ENCODE results near the gene MPZL1.

The MPZL1 gene

DNA sequence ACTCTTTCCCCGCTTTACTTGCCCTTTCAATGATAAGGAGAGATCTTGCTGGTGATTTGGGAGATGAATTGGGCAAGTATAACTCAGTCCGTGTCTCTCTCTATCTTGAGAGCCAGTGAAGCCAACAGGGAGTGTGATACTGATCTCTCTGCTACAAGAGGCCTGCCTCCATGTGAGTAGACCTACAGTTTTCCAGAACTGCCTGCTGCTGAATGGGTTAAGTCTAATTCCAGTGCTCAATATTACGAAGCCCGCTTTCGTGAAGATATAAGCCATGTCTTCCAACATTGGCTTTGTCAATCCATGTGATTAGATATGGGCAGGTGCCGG lies 99.5 kb downstream of the MPZL1 start:
- H3K9me3 ChIP-seq (ENCODE audit: control insufficient read depth, insufficient read depth, low read length) = no peaks in the 10 kb centered on the region
- no peaks in the 10 kb centered on the region for H4K20me1 ChIP-seq (ENCODE audit: control insufficient read depth, insufficient read depth, low read depth, low read length)
- H3K27me3 ChIP-seq (ENCODE audit: control insufficient read depth, low read length) = 0 out of 2 replicates have a peak, but pooled peaks cover 3% of the 10 kb centered on the region
- no peak overlapping the region for H3K4me3 ChIP-seq (ENCODE audit: low read length)
- TF ChIP-seq, protein P1, sequence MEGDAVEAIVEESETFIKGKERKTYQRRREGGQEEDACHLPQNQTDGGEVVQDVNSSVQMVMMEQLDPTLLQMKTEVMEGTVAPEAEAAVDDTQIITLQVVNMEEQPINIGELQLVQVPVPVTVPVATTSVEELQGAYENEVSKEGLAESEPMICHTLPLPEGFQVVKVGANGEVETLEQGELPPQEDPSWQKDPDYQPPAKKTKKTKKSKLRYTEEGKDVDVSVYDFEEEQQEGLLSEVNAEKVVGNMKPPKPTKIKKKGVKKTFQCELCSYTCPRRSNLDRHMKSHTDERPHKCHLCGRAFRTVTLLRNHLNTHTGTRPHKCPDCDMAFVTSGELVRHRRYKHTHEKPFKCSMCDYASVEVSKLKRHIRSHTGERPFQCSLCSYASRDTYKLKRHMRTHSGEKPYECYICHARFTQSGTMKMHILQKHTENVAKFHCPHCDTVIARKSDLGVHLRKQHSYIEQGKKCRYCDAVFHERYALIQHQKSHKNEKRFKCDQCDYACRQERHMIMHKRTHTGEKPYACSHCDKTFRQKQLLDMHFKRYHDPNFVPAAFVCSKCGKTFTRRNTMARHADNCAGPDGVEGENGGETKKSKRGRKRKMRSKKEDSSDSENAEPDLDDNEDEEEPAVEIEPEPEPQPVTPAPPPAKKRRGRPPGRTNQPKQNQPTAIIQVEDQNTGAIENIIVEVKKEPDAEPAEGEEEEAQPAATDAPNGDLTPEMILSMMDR (IDR thresholded peaks at IDR 0.05; ENCODE audit: low read depth, low read length, poor library complexity, severe bottlenecking) = no peak
- TF ChIP-seq EZH2phosphoT487 (IDR thresholded peaks at IDR 0.05; ENCODE audit: borderline replicate concordance, low read length) = no peak
- no peaks in the 10 kb centered on the region for H3K9me2 ChIP-seq (replicated peaks; ENCODE audit: control insufficient read depth, low read length)
- H3K79me2 ChIP-seq (ENCODE audit: control insufficient read depth, low read length) = no peaks in the 10 kb centered on the region
- 0 out of 2 replicates have a peak, but pooled peaks cover 3% of the 10 kb centered on the region for H3K4me1 ChIP-seq (ENCODE audit: control insufficient read depth, low read length)
- H3K36me3 ChIP-seq (ENCODE audit: control insufficient read depth, low read length) = no peaks in the 10 kb centered on the region
- no peak overlapping the region for H3K27ac ChIP-seq (ENCODE audit: low read depth, low read length)
- H3K4me2 ChIP-seq (ENCODE audit: low read length) = no peak overlapping the region
- no peaks in the 10 kb centered on the region for H3F3A ChIP-seq (ENCODE audit: control insufficient read depth, insufficient read depth)

DNA sequence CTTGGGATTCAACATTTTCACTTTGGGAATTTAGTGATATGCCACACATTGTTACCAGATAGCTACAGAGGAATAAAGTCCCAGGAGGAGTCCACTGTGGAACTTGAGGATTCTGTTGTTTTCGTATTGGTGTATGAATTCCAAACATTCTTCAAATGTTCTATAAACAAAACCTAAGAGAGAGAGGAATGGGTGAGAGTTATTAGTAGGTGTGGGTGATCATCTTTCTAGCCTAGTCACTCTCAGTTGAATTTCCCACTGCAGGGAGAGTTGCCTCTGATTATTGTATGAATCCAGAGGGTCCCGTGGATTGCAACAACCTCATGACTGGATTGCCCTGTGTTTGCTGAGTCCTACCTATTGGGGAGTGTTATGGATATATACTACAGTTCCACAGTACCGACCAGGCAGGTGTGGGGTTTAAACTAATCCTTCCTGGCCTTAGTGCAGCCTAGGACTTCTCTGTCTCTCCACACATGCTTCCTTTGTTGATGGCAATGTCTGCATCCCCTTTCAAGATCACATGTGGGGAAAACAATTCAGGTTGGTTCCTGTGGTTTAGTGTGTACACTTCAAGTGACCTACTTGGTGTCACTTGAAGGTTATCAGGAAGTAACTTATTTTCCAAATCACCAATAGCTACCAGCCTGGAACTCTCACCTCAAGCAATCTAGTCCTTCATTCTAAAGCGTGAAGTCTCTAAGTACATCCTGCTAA lies 100.3 kb downstream of the MPZL1 start:
- no peaks in the 10 kb centered on the region for H3K79me2 ChIP-seq (ENCODE audit: control insufficient read depth, low read length)
- 0 out of 2 replicates have a peak, but pooled peaks cover 3% of the 10 kb centered on the region for H3K4me1 ChIP-seq (ENCODE audit: control insufficient read depth, low read length)
- no peaks in the 10 kb centered on the region for H3K9me3 ChIP-seq (ENCODE audit: control insufficient read depth, insufficient read depth, low read length)
- H3K9me2 ChIP-seq (replicated peaks; ENCODE audit: control insufficient read depth, low read length) = no peaks in the 10 kb centered on the region
- H3F3A ChIP-seq (ENCODE audit: control insufficient read depth, insufficient read depth) = no peaks in the 10 kb centered on the region
- H3K4me3 ChIP-seq (ENCODE audit: low read length) = no peak overlapping the region
- no peak for TF ChIP-seq EZH2phosphoT487 (IDR thresholded peaks at IDR 0.05; ENCODE audit: borderline replicate concordance, low read length)
- TF ChIP-seq, protein P1 (IDR thresholded peaks at IDR 0.05; ENCODE audit: low read depth, low read length, poor library complexity, severe bottlenecking) = no peak
- no peaks in the 10 kb centered on the region for H3K36me3 ChIP-seq (ENCODE audit: control insufficient read depth, low read length)
- no peaks in the 10 kb centered on the region for H4K20me1 ChIP-seq (ENCODE audit: control insufficient read depth, insufficient read depth, low read depth, low read length)
- no peak overlapping the region for H3K4me2 ChIP-seq (ENCODE audit: low read length)
- no peak overlapping the region for H3K27ac ChIP-seq (ENCODE audit: low read depth, low read length)
- 0 out of 2 replicates have a peak, but pooled peaks cover 3% of the 10 kb centered on the region for H3K27me3 ChIP-seq (ENCODE audit: control insufficient read depth, low read length)

GRCh38 chr1:167824163-167824794 lies 102.5 kb downstream of the MPZL1 start:
- no peaks in the 10 kb centered on the region for H3F3A ChIP-seq (ENCODE audit: control insufficient read depth, insufficient read depth)
- H3K4me3 ChIP-seq (ENCODE audit: low read length) = no peak overlapping the region
- H3K4me2 ChIP-seq (ENCODE audit: low read length) = no peak overlapping the region
- H3K79me2 ChIP-seq (ENCODE audit: control insufficient read depth, low read length) = no peaks in the 10 kb centered on the region
- H3K9me3 ChIP-seq (ENCODE audit: control insufficient read depth, insufficient read depth, low read length) = no peaks in the 10 kb centered on the region
- no peaks in the 10 kb centered on the region for H3K9me2 ChIP-seq (replicated peaks; ENCODE audit: control insufficient read depth, low read length)
- 0 out of 2 replicates have a peak, but pooled peaks cover 3% of the 10 kb centered on the region for H3K4me1 ChIP-seq (ENCODE audit: control insufficient read depth, low read length)
- TF ChIP-seq EZH2phosphoT487 (IDR thresholded peaks at IDR 0.05; ENCODE audit: borderline replicate concordance, low read length) = no peak
- TF ChIP-seq, protein P1 (IDR thresholded peaks at IDR 0.05; ENCODE audit: low read depth, low read length, poor library complexity, severe bottlenecking) = no peak
- H3K36me3 ChIP-seq (ENCODE audit: control insufficient read depth, low read length) = no peaks in the 10 kb centered on the region
- H3K27ac ChIP-seq (ENCODE audit: low read depth, low read length) = no peak overlapping the region
- H3K27me3 ChIP-seq (ENCODE audit: control insufficient read depth, low read length) = 0 out of 2 replicates have a peak, but pooled peaks cover 3% of the 10 kb centered on the region
- no peaks in the 10 kb centered on the region for H4K20me1 ChIP-seq (ENCODE audit: control insufficient read depth, insufficient read depth, low read depth, low read length)

All from DOHH2 (cell line).